ENCODE measurements around the gene BPIFB2.
"Not testable (repeated sequence)": the region's sequence is repeated elsewhere in the genome, so short reads cannot be mapped to it uniquely, and the experiment has no call there.

Gene BPIFB2

DNA sequence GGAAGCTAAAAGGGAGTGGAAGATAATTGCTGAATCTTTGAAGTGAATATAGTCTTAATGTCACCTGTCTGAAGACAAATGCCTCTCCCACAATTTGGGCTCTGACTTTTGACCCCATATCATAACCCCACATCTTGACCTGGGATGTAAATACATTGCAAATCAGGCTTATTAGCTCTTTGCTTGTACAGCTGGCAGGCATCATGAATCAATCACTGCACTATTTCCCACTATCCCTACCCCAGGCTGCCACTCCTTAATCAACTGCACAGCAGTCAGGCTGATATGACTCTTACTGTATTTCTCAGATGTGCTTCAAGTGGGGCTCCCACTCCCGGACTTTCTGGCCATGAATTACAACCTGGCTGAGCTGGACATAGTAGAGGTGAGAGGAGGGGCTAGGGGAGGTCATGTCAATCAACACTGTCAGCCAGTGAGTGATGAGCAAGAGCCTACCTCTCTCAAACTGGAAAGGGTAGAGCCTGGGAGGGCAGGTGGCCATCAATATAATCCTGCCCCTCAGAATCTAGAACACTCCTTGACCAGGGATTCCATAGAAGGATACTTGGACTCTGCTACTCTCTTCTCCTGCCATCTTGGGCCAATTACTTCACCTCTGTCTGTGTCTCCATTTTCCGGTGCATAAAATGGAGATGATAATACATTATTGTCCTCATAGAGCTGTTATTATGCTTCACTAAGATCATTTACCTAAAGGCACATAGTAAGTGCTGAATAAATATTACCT is 35.7 kb downstream of the BPIFB2 start:
- no peak for DNase-seq

DNA sequence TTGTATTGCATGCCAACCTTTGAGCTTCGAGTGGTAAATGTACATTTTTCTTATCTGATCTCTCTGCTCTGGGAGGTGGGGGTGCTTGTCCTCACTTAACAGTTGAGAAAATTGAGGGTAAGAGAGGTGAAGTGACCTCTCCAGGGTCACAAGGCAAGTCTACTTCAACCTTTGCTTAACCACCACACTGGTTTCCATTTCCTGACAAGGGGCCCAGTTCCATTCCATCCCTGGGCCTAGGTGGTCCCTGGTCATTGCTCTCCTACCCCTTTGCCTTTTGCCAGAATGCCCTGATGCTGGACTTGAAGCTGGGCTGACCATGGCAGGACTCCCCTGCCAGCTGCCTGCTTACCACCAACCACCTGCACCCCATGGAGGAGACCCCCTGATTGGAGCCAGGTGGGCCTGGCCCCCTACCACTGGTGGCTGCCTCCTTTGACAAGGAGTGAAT is 36.3 kb downstream of the BPIFB2 start:
- no peak for DNase-seq

DNA sequence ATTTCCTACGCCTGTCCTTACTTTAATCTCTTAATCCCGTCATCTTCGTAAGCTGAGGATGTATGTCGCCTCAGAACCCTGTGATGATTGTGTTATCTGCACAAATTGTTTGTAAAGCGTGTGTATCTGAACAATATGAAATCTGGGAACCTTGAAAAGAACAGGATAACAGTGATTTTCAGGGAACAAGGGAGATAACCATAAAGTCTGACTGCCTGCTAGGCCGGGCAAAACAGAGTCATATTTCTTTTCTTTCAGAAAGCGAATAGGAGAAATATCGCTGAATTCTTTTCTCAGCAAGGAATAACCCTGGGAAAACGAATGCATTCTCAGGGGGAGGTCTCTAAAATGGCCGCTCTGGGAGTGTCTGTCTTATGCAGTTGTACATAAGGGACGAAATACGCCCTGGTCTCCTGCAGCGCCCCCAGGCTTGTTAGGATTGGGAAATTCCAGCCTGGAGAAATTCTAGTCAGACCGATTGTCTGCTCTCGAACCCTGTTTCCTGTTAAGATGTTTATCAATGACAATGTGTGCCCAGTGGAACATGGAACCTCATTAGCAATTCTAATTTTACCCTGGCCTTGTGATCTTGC is 37.7 kb downstream of the BPIFB2 start:
- DNase-seq = not testable (repeated sequence)

DNA sequence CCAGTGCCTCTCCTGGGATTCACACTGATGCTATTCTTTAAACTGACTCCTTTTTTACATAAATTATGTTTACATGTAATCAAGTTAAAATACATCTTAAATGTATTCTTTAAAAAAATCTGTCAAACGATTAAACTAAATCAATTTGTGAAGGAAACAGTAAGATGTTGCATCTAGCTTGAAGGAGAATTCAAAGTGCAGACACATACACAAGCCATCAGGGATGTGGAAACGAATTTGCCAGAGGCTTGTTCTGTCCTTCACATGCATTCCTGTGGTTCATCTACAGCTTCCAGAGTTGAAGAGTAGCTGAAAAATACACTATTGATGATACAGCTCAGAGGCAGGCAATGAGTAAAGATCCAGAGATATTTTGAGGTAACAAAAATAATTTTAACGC is 38.9 kb downstream of the BPIFB2 start:
- no peak for DNase-seq

DNA sequence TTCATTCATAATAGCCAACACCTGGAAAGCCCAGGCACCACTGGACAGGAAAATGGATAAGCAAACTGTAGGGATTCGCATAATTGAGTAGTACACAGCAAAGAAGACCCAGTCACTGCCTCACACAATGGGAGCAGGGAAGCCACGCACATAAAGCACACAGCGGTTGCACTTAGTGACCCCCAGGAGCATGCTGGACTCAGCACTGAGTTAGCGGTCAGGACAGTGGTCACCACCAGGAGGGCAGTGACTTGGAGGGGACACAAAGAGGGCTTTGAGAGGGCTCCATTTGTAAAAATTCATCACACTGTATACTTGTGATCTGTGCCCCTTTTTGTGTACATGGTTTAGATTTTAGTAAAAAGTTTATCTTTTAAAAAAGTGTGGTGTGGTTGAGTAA is 43.8 kb downstream of the BPIFB2 start:
- DNase-seq = no peak

DNA sequence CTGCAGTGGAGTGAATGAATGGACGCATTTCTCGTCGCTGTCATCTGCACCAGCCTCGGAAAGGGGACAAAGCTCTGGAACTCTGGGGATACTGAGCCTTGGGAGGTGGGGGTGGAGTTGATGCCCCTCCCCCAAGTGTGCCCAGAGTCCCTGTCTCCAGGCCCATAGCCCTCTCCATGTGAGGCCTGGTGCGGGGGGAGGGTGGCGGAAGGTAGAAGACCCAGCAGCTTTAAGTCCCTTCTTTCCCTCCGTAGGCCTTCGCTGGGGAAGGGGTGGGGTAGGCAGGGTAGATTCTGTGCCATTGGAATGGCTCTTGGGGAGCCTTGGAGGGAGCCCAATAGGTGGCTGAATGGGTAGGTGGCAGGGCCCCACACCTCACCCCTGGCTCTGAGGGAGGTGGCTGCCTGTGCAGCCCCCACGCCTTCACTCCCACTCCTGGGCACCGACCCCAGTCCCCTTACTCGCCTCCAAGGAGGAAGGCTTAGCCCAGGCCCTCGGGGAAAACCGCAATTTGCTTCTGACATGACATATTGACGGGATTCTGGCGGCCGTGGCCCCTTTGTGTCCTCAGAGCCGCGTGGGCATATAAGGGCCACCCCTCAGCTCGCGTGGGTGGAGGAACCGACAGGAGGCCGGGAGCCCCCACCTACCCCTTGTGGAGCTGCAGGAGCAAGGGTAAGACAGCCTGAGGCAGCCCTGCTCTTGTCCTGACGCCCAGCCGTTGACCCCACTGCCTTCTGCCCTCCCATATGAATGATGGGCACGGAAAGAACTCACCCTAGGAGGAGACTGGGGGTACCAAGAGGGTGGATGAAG is 46.0 kb downstream of the BPIFB2 start, which contains the start of gene BPIFB3:
Gene BPIFB3, plus strand, starts transcription at position 613 of the 816 bp plus-strand sequence. CDS start 1,533 bp downstream, outside the sequence.
- DNase-seq = no peak

DNA sequence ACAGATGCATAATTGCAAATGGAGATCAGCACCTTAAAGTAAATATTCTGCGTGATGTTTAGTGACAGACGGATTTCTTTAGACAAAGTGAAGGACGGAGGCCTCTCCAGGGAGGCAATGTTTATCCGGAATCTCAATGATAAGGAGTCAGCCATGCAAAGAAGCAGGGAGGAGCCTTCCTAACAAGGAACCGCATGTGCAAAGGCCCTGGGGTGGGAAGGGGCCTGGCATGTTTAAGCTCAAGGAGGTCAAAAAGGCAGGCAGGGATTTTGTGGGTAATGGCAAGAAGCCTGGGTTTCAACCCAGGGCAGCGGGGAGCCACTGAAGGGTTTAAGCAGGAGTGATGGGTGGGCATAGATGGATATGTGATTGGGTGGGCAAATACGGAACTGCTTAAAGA is 46.9 kb downstream of the BPIFB2 start:
- no peak for DNase-seq

DNA sequence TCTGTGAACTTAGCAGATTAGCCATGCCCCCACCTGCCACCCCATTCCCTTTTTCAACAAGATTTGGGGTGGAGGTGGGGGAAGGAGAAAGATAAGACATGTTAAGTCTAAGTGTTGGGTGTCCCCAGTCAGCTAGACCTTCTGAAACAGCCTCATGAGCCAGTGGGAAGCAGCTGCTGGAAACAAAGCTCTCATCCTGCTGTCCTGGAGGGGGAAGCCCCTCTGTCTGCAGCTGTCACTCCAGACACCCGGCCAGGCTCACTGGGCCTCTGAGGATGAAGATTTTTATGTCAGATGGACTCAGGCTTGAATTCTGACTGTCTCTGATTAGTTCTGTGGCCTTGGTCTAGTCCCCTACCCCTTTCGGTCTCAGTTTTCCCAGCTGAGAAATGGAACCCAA is 47.3 kb downstream of the BPIFB2 start:
- no peak for DNase-seq

DNA sequence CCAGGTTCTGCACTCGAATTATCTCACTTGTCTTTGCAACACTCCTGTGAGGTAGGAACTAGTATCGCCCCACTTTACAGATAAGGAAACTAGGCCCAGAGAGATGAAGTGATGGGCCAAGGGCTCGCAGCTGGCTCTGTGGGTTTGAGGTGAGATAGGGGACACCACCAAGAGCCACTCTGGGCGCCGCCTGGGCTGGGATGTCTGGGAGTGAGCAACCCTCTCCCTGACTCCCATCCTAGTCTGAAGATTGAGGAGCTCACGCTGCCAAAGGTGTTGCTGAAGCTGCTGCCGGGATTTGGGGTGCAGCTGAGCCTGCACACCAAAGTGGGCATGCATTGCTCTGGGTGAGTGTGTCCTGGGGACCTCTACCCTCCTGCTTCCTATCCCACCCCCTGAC is 51.6 kb downstream of the BPIFB2 start:
- DNase-seq = no peak

DNA sequence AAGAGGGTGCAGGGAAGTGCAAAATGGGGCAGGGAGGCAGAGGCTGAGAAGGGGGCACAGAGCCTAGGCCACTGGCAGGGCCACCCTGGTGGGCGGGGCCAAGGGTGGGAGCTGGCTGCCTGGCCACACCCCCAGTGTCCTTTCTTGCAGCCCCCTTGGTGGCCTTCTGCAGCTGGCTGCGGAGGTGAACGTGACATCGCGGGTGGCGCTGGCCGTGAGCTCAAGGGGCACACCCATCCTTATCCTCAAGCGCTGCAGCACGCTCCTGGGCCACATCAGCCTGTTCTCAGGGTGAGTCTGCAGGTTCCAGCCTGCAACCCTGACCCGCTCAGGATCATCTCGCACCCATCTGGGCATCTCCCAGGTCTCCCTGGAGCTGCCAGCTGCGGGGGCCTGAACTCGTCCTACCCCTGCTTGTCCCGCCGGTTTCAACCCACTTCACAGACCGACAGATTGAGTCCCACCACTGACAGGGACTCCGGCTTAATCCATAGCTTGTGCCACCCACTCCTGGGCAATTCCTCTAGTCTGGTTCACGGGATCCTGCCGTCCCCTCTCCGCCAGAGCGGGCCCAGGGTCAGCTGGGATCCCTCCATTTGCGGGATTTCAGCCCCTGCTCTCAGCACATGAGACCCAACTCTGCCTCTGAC is 52.4 kb downstream of the BPIFB2 start:
- no peak for DNase-seq

DNA sequence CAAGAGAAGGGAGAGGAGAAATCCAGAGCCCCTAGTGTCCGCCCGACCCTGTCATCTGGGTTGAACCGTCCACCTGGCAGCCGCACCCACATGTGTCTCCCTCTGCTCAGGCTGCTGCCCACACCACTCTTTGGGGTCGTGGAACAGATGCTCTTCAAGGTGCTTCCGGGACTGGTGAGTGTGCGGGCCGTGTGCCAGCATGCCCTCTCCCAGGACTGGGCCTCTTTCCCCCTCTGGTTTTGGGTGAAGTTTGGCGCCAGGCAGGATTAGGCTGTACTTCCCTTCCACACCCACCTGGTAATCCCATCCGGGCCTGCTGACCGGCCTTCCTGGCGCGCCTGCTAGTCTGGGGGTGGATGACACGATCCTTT is 54.1 kb downstream of the BPIFB2 start:
- DNase-seq = no peak

DNA sequence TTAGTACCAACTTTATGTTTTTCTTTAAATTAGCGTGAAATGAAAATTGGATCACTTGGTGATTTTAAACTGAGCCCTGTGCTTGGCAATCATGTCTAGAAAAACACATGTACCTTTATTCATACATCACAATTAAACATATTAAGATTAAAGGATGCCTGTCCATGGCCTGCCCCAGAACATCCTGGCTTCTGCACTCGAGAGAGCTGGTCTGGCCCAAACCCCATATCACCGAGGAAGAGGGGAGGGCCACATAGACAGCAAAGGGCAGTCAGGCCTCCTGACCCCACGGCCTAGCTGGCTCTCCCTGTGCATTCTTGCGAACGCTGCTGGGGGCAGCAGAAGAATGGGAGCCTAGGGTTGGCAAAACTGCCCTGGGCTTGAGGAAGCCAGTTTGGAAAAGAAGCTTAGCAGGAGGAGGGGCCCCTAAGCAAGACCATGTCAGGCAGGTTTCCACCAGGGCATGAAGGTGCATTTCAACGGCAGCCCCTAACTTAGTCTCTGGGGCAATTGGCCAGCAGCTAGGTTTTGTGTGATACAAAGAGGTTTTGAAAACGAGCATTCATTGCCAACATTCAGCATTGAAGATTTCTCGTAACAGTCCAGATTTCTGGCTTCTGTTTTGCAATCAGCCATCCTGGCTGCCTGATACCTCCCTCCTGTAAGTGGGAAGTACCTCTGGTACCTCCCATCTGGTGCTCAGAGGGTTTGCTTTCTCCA is 54.8 kb downstream of the BPIFB2 start:
- DNase-seq = no peak

DNA sequence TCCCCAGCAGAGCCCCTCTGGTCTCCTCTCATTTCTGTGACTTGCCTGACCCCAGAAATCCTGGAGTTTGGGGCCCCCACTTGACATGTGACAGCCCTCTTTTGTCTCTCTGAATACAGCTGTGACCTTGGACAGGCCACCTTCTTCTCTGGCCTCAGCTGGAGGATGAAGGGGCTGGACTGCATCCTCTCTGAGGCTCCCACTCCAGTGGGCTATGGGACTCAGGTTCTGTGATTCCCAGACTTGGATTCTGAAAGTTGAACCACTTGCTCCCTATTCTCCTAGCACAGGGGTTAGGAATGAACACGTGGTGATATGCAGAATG is 55.3 kb downstream of the BPIFB2 start:
- no peak for DNase-seq

DNA sequence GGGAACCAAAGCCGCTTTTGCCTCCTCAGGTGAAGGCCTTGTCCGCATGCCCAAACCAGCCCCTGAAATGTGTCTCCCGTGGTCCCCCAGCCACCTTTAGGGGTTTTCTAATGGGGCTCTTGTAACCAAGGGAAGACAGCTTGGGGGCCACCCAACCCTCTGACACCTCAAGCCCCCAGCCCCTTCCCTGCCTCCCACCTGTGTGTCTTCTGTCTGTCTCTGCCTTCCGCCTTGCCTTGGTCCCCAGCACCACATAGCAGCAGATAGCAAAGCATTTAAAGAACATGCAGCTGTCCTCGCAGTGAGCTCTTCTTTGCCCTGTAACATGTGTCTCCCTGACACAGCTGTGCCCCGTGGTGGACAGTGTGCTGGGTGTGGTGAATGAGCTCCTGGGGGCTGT is 55.8 kb downstream of the BPIFB2 start:
- DNase-seq = no peak

DNA sequence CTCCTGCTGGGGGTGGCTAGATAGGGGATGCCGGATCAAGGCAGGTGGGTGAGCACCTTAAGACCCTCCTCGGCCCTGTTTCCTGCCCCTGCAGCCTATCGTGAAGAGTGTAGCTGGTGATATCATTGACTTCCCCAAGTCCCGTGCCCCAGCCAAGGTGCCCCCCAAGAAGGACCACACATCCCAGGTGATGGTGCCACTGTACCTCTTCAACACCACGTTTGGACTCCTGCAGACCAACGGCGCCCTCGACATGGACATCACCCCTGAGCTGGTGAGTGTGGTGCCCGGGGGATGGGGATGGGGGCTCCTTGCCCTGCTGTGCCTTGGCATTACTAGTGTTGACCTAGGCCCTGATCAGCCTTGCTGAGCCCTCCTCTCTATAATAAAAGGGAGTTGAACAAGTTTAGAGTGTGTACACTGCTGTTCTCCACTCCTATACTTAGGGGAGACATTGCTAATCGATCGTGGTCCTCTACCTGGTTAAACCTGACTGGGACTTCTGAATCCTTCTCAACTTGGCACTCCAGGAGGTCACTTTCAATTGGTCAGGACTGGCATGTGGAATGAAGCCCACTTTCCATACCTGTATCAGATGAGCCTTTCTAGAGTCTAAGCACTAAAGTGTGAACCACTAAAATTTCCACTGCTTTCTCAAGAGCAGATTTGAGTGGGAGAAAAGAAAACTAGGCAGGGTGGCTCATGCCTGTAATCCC is 57.2 kb downstream of the BPIFB2 start:
- no peak for DNase-seq

DNA sequence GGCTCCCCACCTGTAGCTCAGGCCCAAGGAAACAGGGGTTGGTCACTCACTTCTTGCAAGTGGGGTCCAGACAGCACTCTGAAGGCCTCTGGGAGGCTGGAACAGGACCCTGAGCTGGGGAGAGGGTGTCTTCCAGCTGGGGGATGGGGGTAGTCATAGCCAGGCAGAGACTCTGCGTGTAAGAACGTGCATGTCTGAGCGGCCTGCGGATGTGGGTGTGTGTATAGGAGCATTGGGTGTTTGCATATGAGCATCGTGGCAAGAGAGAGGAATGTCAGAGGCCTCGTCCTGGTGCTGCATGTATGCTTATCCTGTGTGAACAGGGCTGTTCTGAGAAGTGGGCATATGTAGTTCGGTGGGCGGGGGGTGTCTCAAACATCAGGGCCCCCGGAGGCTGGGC is 58.3 kb downstream of the BPIFB2 start:
- no peak for DNase-seq

DNA sequence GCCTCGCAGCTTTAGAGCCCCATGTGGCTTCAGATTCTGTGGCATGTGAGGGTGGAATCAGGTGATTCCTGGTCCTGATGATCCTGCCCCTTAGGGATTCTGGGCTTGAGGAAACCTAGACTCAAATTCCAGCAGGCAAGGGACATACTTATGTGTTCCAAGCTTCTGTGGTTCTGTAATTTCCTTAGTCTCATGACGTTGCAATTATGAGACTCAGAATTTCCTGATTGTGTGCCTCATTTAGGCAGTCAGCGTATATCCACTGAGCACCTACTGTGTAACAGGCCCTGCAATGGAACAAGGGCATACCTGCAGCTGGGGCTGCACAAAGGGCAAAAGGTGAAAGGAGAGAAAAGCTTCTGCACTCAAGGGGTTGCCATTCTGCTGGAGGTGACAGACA is 60.3 kb downstream of the BPIFB2 start:
- DNase-seq = no peak

DNA sequence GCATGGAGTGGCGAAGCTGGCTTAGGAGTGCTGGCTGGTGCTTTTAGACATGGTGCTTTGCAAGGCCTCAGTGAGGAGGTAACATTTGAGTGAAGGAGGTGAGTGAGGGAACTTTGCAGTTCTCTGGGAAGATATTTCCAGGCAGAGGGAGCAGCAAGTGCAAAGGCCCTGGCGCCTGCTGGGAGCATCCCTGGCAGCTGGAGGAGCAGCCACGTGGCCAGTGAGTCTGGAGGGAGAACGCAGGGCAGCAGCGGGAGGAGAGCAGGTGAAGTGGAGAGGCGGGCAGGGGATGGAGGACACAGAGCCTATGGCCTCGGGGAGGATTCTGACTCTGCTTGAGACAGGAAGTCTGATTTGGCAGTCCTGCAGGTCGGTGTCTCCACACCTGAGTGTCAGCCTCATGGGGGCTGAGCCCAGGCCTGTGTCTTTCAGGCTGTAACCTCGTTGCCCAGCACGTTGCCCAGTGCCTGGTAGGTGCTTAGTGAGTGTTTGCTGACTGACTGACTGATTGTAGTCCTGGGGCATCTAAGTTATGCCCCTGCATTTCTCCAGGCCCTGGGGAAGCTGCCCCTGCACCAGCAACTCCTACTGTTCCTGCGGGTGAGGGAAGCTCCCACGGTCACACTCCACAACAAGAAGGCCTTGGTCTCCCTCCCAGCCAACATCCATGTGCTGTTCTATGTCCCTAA is 60.9 kb downstream of the BPIFB2 start:
- no peak for DNase-seq

DNA sequence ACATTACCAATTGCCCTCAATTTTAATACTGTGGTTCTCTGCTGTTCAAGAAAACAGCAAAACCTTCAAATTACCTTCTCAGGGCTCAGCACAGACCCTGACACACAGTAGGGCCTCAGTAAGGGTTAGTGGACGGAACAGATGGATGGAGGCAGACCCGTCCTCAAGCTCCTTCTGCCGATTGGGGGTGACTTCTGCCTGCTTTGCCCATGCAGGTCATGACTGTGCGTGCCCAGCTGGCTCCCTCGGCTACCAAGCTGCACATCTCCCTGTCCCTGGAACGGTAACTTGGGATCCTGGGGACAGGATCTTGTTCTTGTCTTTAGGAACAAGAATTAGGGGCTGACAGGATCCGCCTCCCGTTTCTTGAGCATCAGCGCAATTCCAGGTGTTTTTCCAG is 62.2 kb downstream of the BPIFB2 start:
- DNase-seq = no peak

DNA sequence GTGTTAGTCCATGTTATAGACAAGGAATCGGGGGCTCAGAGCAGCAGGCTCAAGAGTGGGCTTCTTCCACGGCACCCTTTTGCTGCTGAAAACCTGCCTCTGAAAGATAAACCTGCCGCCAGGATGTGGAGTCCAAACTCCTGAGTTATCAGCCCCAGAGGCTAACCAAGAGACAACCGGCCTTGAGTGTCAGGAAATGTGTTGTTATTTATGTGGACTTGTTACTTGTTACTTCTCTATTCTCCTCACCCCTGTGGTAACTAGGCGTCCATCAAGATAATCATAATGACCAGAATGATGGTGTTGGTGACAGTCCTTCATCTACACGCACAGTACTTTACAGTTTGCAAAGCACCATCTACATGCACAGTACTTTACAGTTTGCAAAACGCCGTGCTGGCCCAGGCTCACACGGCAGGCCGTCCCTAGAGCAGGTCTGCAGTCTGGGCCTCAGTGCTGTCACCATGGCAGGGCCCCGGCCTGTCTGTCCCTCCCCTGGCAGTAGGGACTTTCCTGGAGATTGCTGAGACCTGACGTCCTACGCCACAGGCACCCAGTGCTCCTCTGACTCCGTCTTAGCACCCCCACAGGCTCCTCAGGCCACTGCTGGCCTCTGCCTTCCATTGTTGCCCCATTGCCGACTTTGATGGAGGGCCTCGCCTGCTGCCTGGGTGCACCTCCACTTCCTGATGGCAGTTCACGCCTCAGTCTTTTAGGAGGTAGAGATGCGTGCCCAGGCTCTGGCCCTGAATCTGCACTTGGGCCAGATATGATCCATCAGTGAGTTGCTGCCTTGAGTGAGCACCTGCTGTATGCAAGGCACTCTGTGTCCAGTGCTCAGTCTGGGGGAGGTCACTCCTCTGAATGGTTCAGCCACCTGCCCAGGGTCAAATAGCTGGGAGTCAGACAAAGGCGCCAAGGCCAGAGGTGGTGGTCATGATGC is 62.9 kb downstream of the BPIFB2 start:
- DNase-seq = no peak

Data from NCI-H69 (cell line).